Heart left ventricle (tissue), 13 donors: ENCODE measurements around the gene ESPN.

Experiments
- POLR2A ChIP-seq, 2 donors: fragments of 450-650 bp; IDR thresholded peaks; one replicate each; pipeline ENCODE4 v1.6.1; 2017; ENCODE audit warnings: antibody characterized with exemption in 2 of 2, mild to moderate bottlenecking in 2 of 2, moderate library complexity in 2 of 2
- TF ChIP-seq, protein P1 (sequence below), 12 donors: fragments of 200-600 bp; sonication (generic) in 4 of 12; IDR thresholded peaks; one replicate each; pipeline versions ENCODE4 v1.5.0 to v1.8.0; 2018 to 2022; ENCODE audit warnings: antibody characterized with exemption in 12 of 12, mild to moderate bottlenecking in 5 of 12
- donor health status: ischemic (EF 13 %, LVEDD 7.1; RV severe dilation, severe dysfunction).
- donor health status: DM: no; HTN: yes; CAD: no.
- donor health status: DM: no; HTN: no; CAD: no.
- donor health status: ischemic (EF 25% LVEDD 6.9; RV normal size, moderate dysfunction).
- donor health status: ischemic (EF 25% LVEDD 5.7; RV mildly dilated, moderate dysfunction).
- donor health status: ischemic (EF 35%, LVEDD 5.7; RV mildly dilated, moderate dysfunction).
- donor health status: nonischemic (EF 11% LVEDD 7.7; RV severe dilation, severe dysfunction).
- donor health status: DM: yes; HTN: yes; CAD: no.
- donor health status: PGD.
- donor health status: ischemic (EF 29% LVEDD 5.4; RV normal size, mild dysfunction).
- donor health status: nonischemic (EF 23%, LVEDD 6.1; RV moderate dilation, normal function).

DNA sequence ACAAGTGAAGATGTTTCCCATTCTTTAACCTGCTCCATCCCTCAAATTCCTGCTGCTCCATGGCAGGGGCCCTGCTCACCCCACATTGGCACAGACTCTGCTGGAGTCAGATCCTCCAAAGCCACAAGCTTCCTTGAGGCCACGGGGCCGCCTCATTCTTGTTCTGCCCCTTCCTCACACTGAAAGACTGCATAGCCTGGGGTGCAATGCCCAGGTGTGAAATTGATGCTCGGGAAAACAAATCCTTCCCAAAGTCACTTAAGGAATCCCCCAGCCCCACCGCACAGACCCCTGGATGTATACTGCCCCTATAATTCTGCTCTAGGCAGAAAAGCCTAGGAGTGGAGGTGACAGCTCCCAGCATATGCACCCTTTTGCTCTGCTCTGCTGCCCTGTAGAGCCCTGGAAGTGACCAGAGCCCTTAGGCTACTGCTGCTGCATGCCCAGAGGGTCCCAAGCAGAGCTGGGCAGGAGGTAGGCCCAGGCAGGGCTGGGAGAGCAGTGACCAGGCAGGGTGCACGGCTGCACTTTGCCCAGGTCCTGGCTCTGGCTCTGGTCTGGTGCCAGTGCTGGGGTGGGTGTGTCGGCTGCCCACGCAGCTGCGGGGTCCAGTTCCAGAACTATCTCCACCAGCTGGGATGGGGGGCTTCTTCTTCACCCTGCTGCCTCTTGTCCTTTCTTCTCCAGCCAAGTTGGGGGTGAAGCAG lies 6.5 kb upstream of the ESPN start:
- TF ChIP-seq, protein P1, sequence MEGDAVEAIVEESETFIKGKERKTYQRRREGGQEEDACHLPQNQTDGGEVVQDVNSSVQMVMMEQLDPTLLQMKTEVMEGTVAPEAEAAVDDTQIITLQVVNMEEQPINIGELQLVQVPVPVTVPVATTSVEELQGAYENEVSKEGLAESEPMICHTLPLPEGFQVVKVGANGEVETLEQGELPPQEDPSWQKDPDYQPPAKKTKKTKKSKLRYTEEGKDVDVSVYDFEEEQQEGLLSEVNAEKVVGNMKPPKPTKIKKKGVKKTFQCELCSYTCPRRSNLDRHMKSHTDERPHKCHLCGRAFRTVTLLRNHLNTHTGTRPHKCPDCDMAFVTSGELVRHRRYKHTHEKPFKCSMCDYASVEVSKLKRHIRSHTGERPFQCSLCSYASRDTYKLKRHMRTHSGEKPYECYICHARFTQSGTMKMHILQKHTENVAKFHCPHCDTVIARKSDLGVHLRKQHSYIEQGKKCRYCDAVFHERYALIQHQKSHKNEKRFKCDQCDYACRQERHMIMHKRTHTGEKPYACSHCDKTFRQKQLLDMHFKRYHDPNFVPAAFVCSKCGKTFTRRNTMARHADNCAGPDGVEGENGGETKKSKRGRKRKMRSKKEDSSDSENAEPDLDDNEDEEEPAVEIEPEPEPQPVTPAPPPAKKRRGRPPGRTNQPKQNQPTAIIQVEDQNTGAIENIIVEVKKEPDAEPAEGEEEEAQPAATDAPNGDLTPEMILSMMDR (IDR thresholded peaks at IDR 0.05): no peak
- TF ChIP-seq POLR2A (IDR thresholded peaks at IDR 0.05): no peak
